A673 (cell line): ENCODE results near the gene CLDN18.

ENCODE experiments used
- CTCF ChIP-seq: fragments of 300-800, 200-600 bp; sonication (generic); conservative IDR thresholded peaks from 2 replicates; pipeline ENCODE4 v1.5.1; 2017; ENCODE audit warnings: low read depth, mild to moderate bottlenecking, antibody characterized with exemption, low read length, moderate library complexity, mixed read lengths
- EZH2 ChIP-seq: fragments of 200-600 bp; sonication (generic); IDR thresholded peaks from 2 replicates; pipeline ENCODE4 v1.6.1; 2017; ENCODE audit warnings: borderline replicate concordance, low read depth, mild to moderate bottlenecking, mixed read lengths, antibody characterized with exemption, low read length; ENCODE audit not compliant: poor library complexity, severe bottlenecking

DNA sequence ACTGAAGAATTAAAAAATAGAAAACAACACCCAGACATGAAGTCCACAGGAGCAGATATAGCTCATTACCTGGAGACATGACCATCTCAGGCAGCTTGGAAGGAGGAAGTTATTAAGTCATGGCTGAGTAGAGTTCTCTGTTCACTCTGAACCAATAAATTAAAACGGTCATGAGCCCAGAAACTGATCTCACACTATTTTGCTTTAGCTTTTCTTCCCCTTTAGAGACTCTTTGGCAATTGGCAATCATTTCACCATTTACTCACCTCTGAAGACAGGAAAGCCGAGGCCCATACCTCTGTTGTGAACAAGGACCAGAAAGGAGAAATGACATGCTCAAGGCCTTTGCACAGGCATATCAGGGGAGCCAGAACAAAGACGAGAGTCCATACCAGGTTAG is 26.6 kb downstream of the CLDN18 start:
- no peak for TF ChIP-seq CTCF
- TF ChIP-seq EZH2, result no peak
